ENCODE results near the gene EMC10.
A peak's percentile ranks its signal among the peaks of the same experiment; 100 is the strongest.

The EMC10 gene

DNA sequence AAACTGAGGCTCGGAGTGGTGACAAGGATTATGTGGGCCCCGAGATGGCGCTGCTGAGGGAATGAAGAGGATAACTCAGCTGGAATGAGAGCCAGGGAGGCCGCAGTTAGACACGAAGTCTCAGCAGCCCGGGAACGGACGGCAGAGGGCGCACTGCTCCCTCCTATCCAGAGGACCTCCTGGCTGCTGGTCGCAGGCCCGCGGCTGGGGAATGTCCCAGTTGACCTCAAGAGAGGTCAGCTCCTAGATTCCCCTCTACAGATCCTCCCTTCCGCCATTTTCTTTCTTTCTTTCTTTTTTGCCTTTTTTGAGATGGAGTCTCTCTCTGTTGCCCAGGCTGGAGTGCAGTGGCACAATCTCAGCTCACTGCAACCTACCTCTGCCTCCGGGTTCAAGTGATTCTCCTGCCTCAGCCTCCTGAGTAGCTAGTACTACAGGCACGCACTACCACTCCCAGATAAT is 61.5 kb downstream of the EMC10 start:
- no peaks in the 10 kb centered on the region for H3K79me2 ChIP-seq (ENCODE audit: insufficient read depth, low read depth)
- no peak overlapping the region for H3K4me3 ChIP-seq (IDR thresholded peaks at IDR 0.05; ENCODE audit: insufficient read depth, low read depth, low read length)
- H4K20me1 ChIP-seq (ENCODE audit: insufficient read depth), result no peaks in the 10 kb centered on the region
- TF ChIP-seq, protein P1, sequence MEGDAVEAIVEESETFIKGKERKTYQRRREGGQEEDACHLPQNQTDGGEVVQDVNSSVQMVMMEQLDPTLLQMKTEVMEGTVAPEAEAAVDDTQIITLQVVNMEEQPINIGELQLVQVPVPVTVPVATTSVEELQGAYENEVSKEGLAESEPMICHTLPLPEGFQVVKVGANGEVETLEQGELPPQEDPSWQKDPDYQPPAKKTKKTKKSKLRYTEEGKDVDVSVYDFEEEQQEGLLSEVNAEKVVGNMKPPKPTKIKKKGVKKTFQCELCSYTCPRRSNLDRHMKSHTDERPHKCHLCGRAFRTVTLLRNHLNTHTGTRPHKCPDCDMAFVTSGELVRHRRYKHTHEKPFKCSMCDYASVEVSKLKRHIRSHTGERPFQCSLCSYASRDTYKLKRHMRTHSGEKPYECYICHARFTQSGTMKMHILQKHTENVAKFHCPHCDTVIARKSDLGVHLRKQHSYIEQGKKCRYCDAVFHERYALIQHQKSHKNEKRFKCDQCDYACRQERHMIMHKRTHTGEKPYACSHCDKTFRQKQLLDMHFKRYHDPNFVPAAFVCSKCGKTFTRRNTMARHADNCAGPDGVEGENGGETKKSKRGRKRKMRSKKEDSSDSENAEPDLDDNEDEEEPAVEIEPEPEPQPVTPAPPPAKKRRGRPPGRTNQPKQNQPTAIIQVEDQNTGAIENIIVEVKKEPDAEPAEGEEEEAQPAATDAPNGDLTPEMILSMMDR (conservative IDR thresholded peaks at IDR 0.05; ENCODE audit: low read depth, low read length), result peak; percentile 47
- H3K27ac ChIP-seq, result no peak overlapping the region
- no peak overlapping the region for H2AFZ ChIP-seq (ENCODE audit: low read depth)
- H3K9ac ChIP-seq, result no peak overlapping the region
- H3K4me1 ChIP-seq (ENCODE audit: low read depth, poor library complexity, severe bottlenecking), result no peaks in the 10 kb centered on the region
- peaks cover 58% of the 10 kb centered on the region for H3K27me3 ChIP-seq (ENCODE audit: insufficient read depth, low read depth)
- no peak overlapping the region for H3K4me2 ChIP-seq
- no peaks in the 10 kb centered on the region for H3K36me3 ChIP-seq (ENCODE audit: insufficient read depth)

Measured in KMS-11 (cell line).